HEK293 (cell line): ENCODE data around the gene WDR6.

Experiments used
- CTCF ChIA-PET: fragments of 350-600 bp; formaldehyde crosslinking; extraction: SDS; loops from one replicate; lab custom pipeline; 2021; ENCODE audit warnings: antibody characterized with exemption; lab: Yijun Ruan, JAX
- POLR2A ChIA-PET: fragments of 300-600 bp; formaldehyde crosslinking; extraction: SDS; loops from one replicate; lab custom pipeline; 2020; ENCODE audit warnings: antibody characterized with exemption, inconsistent platforms; lab: Yijun Ruan, JAX
- H3K27ac ChIP-seq: fragments of 200-500 bp; sonication (Bioruptor generic); 2 replicates; pipeline ENCODE4 v1.5.1; 2014; ENCODE audit warnings: low read depth, low read length, control low read depth, inconsistent platforms; ENCODE audit errors: extremely low read depth
- H3K36me3 ChIP-seq, 2 experiments: fragments of 200-500 bp in 1 of 2; sonication (Bioruptor generic) in 1 of 2; 1 replicate in 1 of 2; 2 replicates in 1 of 2; pipeline ENCODE4 v1.5.1; 2014 to 2017; ENCODE audit warnings: inconsistent platforms in 2 of 2, low read length in 2 of 2; ENCODE audit not compliant: control insufficient read depth in 2 of 2, insufficient read depth in 1 of 2
- H3K4me1 ChIP-seq: fragments of 200-500 bp; sonication (Bioruptor generic); 2 replicates; pipeline ENCODE4 v1.5.1; 2014; ENCODE audit warnings: mild to moderate bottlenecking, low read length, inconsistent platforms; ENCODE audit not compliant: control insufficient read depth, insufficient read depth
- H3K4me3 ChIP-seq: 2 replicates; pipeline ENCODE4 v1.5.1; 2011; ENCODE audit warnings: low read depth, mild to moderate bottlenecking, control low read depth, low read length, moderate library complexity
- H3K9me3 ChIP-seq: fragments of 200-500 bp; sonication (Bioruptor generic); 2 replicates; pipeline ENCODE4 v1.5.1; 2014; ENCODE audit warnings: low read depth, low read length, inconsistent platforms; ENCODE audit not compliant: control insufficient read depth, insufficient read depth
- BCL11A ChIP-seq: fragments of 450-650 bp; formaldehyde crosslinking; IDR thresholded peaks from 2 replicates; pipeline ENCODE4 v1.5.1; 2016; ENCODE audit warnings: low read depth, missing biosample characterization, missing genetic modification characterization
- HOXC10 ChIP-seq: sonication (generic); formaldehyde crosslinking; IDR thresholded peaks from 2 replicates; pipeline ENCODE4 v1.8.1; 2023; ENCODE audit warnings: mild to moderate bottlenecking, missing genetic modification reagents
- KLF16 ChIP-seq: fragments of 450-650 bp; formaldehyde crosslinking; IDR thresholded peaks from 2 replicates; pipeline ENCODE4 v1.5.1; 2017; ENCODE audit warnings: missing biosample characterization, missing genetic modification characterization
- KLF8 ChIP-seq: fragments of 450-650 bp; formaldehyde crosslinking; IDR thresholded peaks from 2 replicates; pipeline ENCODE4 v1.5.1; 2016; ENCODE audit warnings: missing biosample characterization, missing genetic modification characterization
- PRDM2 ChIP-seq: fragments of 450-650 bp; formaldehyde crosslinking; IDR thresholded peaks from 2 replicates; pipeline ENCODE4 v1.5.1; 2016; ENCODE audit warnings: missing biosample characterization, missing genetic modification characterization, borderline replicate concordance
- PRDM4 ChIP-seq: fragments of 450-650 bp; formaldehyde crosslinking; IDR thresholded peaks from 2 replicates; pipeline ENCODE4 v1.5.1; 2017; ENCODE audit warnings: missing biosample characterization, missing genetic modification characterization
- PRDM6 ChIP-seq: fragments of 450-650 bp; formaldehyde crosslinking; IDR thresholded peaks from 2 replicates; pipeline ENCODE4 v1.5.1; 2017; ENCODE audit warnings: missing biosample characterization, missing genetic modification characterization
- ZBTB20 ChIP-seq: fragments of 450-650 bp; formaldehyde crosslinking; IDR thresholded peaks from 2 replicates; pipeline ENCODE4 v1.5.1; 2016; ENCODE audit warnings: missing biosample characterization, missing genetic modification characterization
- ZNF148 ChIP-seq: fragments of 450-650 bp; formaldehyde crosslinking; IDR thresholded peaks from 2 replicates; pipeline ENCODE4 v1.5.0; 2017; ENCODE audit warnings: missing biosample characterization, missing genetic modification characterization, borderline replicate concordance
- ZNF248 ChIP-seq: fragments of 450-650 bp; formaldehyde crosslinking; IDR thresholded peaks from 2 replicates; pipeline ENCODE4 v1.5.1; 2017; ENCODE audit warnings: missing biosample characterization, missing genetic modification characterization
- ZNF26 ChIP-seq: fragments of 450-650 bp; formaldehyde crosslinking; IDR thresholded peaks from 2 replicates; pipeline ENCODE4 v1.5.1; 2016; ENCODE audit warnings: missing biosample characterization, missing genetic modification characterization
- ZNF311 ChIP-seq: fragments of 450-650 bp; formaldehyde crosslinking; IDR thresholded peaks from 2 replicates; pipeline ENCODE4 v1.5.1; 2017; ENCODE audit warnings: missing biosample characterization, missing genetic modification characterization, borderline replicate concordance
- ZNF335 ChIP-seq: fragments of 450-650 bp; formaldehyde crosslinking; conservative IDR thresholded peaks from 2 replicates; pipeline ENCODE4 v1.5.1; 2016; ENCODE audit warnings: missing biosample characterization, missing genetic modification characterization
- ZNF37A ChIP-seq: fragments of 450-650 bp; IDR thresholded peaks from 2 replicates; pipeline ENCODE4 v1.5.1; 2018; ENCODE audit warnings: missing biosample characterization, missing genetic modification characterization
- ZNF473 ChIP-seq: fragments of 450-650 bp; formaldehyde crosslinking; IDR thresholded peaks from 2 replicates; pipeline ENCODE4 v1.5.1; 2017; ENCODE audit warnings: missing biosample characterization, missing genetic modification characterization
- ZNF677 ChIP-seq: fragments of 450-650 bp; IDR thresholded peaks from 2 replicates; pipeline ENCODE4 v1.5.0; 2018; ENCODE audit warnings: missing biosample characterization, mild to moderate bottlenecking, missing genetic modification characterization, moderate library complexity
- ZNF692 ChIP-seq: fragments of 450-650 bp; formaldehyde crosslinking; IDR thresholded peaks from 2 replicates; pipeline ENCODE4 v1.5.1; 2016; ENCODE audit warnings: missing biosample characterization, missing genetic modification characterization
- ZNF830 ChIP-seq: fragments of 450-650 bp; IDR thresholded peaks from 2 replicates; pipeline ENCODE4 v1.5.0; 2018; ENCODE audit warnings: missing biosample characterization, missing genetic modification characterization, low read depth, mild to moderate bottlenecking, moderate library complexity

Gene WDR6

GRCh38 chr3:49034650-49035049 is 27.5 kb downstream of the WDR6 start (continued):
- TF ChIP-seq PRDM4 (no peak), ZNF311 (no peak), ZNF473 (tag by site-specific recombination) (no peak), ZNF677 (tag by site-specific recombination) (no peak), PRDM2 (tag by site-specific recombination) (no peak)

GRCh38 chr3:49035281-49035680 is 28.1 kb downstream of the WDR6 start:
- Histone ChIP-seq H3K4me1 (no peaks in the 10 kb centered on the region), H3K36me3 (peaks cover 13 to 74% of the 10 kb centered on the region in 2 experiments; a peak in 2 of 3 replicates), H3K27ac (no peak overlapping the region), H3K9me3 (no peaks in the 10 kb centered on the region), H3K4me3 (no peak overlapping the region)
- ChIA-PET POLR2A (no interaction called here), CTCF (no interaction called here)
- TF ChIP-seq ZNF335 (tag by site-specific recombination): no peak
- no peak for TF ChIP-seq KLF16 (tag by site-specific recombination)
- TF ChIP-seq ZNF37A: no peak
- no peak for TF ChIP-seq PRDM6
- TF ChIP-seq ZNF148 (tag by site-specific recombination): no peak
- no peak for TF ChIP-seq ZNF692 (tag by site-specific recombination)
- no peak for TF ChIP-seq BCL11A (tag by site-specific recombination)
- no peak for TF ChIP-seq ZNF248 (tag by site-specific recombination)
- no peak for TF ChIP-seq PRDM4
- no peak for TF ChIP-seq ZNF26 (tag by site-specific recombination)
- TF ChIP-seq ZBTB20 (tag by site-specific recombination): no peak
- TF ChIP-seq ZNF830 (tag by site-specific recombination): no peak
- TF ChIP-seq HOXC10: no peak
- no peak for TF ChIP-seq KLF8 (tag by site-specific recombination)
